DMS79 treated with DMSO at 0.1 percent for 48 hours (cell line): ENCODE measurements around the gene LRP3.
"Not testable (repeated sequence)": the region's sequence is repeated elsewhere in the genome, so short reads cannot be mapped to it uniquely, and the experiment has no call there.

Experiments
- DNase-seq: peaks from one replicate; lab custom pipeline; 2025; lab: John Stamatoyannopoulos, UW

Gene LRP3

DNA sequence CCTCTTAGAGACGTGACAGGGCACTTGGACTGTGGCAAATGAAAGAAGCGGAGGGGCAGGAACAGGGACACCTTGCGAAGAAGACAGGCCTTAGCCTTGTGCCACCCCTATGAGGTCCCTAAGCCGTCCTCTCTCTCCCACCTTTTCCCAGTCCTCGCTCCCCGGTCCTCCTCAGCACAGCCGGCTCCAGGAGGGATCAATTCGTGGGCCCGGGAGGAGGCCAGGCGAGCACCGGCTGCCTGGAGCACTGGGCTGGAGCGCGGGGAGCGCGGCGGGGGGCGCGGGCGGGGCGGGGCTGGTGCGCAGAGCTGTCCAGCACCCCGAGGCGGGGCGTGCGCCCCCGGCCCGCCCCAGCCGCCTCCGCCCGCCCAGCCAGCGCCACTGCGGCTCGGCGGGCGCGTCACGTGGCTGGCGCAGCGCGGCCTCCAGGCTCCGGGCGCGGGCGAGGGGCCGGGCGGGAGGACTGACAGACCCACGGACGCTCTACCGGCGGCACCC lies at the start of gene LRP3:
TSS of gene LRP3 (plus strand) at position 466 of the 498 bp plus-strand sequence. CDS start 456 bp downstream, outside the sequence.
- peak; percentile 31 for DNase-seq

DNA sequence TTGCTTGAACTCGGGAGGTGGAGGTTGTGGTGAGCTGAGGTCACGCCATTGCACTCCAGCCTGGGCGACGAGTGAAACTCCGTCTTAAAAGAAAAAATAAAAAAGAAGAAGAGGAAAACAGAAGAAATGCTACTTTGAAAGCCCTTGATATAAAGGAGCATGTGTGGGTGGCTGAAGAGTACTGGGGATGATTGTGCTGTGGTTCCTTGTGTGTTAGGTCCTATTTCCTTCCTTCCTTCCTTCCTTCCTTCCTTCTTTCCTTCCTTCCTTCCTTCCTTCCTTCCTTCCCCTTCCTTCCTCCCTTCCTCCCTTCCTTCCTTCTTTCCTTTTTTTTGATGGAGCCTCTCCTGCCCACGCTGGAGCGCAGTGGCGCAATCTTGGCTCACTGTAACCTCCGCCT lies 47.9 kb upstream of the LRP3 start:
- no peak for DNase-seq

GRCh38 chr19:33147538-33147937 lies 46.6 kb upstream of the LRP3 start:
- no peak for DNase-seq

DNA sequence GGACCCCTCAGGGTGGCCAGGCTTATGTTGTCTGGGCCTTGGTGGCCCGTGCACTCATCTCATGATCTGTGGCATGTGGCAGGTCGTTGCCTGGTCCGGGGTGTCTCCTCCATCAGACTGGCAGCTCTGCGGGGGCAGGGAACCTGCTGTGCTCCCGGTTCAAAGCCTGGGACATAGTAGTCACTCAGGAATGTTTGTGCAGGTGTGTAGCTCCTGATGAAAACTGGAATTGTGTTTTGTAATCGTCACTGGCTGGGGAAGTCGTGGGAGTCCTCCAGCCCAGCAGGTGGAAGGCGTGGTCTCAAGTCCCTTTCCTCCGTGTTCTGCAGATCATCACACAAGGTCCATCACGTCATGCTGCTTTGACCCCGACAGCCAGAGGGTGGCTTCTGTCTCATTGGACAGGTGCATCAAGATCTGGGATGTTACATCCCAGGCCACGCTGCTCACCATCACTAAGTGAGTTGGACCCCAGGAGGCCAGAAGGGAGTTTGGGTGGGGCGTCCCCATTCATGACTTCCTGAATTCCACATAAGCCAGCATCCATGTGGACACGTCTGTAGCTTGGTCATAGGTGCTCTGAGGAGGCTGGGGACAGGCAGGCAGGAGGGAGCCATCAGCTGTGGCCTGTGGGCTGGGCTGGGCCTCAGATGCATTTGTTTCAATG lies 43.1 kb upstream of the LRP3 start:
- no peak for DNase-seq

DNA sequence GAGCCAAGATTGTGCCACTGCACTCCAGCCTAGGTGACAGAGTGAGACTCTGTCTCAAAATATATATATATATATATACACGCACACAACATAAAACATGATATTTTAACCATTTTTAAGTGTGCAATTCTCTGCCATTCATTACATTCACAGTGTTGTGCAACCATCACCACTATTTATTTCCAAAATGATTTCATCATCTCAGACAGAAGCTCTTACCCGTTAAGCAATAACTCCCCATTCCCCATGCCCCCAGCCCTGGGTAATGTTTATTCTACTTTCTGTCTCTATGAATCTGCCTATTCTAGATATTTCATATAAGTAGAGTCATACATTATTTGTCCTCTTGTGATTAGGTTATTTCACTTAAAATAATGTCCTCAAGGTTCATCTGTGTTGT lies 42.0 kb upstream of the LRP3 start:
- DNase-seq = no peak

DNA sequence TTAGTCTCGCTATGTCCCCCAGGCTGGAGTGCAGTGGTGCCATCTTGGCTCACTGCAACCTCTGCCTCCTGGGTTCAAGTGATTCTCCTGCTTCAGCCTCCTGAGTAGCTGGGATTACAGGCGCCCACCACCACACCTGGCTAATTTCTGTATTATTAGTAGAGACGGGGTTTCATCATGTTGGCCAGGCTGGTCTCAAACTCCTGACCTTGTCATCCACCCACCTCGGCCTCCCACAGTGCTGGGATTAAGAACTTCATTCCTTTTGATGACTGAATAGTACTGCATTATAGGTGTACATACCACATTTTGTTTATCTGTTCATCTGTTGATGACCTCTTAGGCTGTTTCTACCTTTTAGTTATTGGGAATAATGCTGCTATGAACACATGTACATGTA lies 41.5 kb upstream of the LRP3 start:
- not testable (repeated sequence) for DNase-seq

GRCh38 chr19:33154313-33154712 lies 39.8 kb upstream of the LRP3 start:
- not testable (repeated sequence) for DNase-seq

- no peak for DNase-seq
Observed at GRCh38 chr19:33156334-33156733, 37.8 kb upstream of the LRP3 start.

DNA sequence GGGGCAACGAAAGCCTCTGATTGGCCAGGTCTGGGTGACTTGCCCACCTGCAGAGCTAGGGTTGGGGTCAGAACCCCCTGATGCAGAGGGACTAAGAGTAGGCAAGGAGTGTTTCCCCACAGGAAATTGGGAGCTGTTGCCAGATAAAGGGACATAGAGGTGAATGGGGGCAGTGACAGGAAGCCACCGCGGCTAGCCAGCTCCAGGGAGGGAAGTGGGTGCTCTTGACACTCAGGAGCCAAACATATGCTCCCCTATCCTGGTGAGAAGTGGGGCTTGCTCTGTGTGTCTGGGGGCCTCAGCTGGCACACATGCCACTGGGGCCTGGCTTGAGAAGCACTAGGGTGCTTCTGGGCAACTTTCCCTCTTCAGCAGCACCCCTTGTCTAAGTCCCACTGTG lies 36.2 kb upstream of the LRP3 start:
- no peak for DNase-seq

DNA sequence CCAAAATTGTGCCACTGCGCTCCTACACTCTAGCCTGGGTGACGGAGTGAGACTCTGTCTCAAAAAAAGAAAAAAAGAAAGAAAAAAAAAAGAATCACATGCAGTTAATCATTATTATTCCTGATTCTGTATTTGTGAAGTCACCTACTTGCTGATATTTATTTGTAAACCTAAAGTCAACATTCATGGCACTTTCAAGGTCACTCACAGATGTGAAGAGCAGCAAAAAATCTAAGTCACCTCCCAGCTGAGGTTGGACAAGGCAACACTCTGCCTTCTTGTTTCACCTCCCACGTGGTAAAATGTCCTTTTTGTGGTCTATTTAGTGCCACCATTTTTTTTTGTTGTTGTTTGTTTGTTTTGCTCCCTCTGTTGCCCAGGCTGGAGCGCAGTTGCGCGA lies 35.8 kb upstream of the LRP3 start:
- no peak for DNase-seq

DNA sequence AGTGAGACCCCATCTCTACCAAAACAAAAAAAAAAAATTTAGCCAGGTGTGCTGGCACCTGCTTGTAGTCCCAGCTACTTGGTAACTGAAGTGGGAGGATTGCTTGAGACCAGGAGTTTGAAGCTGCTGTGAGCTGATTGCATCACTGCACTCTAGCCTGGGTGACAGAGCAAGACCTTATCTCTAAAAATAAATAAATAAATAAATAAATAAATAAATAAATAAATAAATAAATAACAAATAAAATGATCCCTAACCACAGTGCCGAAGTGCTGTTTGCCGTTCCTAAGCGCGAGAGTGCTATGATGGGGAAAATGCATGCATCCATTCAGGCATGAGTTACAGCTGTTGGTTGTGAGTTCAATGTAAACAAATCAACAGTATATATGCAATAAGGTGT lies 35.0 kb upstream of the LRP3 start:
- DNase-seq = no peak

- DNase-seq = no peak
Observed at GRCh38 chr19:33159893-33160292, 34.2 kb upstream of the LRP3 start.

- no peak for DNase-seq
Observed at GRCh38 chr19:33161201-33161600, 32.9 kb upstream of the LRP3 start.

- DNase-seq = no peak
Observed at GRCh38 chr19:33163481-33163880, 30.6 kb upstream of the LRP3 start.

DNA sequence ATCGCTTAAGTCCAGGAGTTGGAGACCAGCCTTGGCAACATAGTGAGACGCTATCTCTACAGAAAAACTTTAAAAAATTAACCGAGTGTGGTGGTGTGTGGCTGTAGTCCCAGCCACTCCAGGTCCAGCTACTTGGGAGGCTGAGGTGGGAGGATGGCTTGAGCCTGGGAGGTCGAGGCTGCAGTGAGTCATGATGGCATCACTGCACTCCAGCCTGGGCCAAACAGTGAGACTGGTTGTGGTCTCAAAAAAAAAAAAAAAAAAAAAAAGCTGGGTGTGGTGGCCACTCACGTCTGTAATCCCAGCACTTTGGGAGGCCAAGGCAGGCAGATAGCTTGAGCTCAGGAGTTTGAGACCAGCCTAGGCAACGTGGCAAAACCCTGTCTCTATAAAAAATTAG lies 28.1 kb upstream of the LRP3 start:
- DNase-seq = not testable (repeated sequence)

- no peak for DNase-seq
Observed at GRCh38 chr19:33167438-33167837, 26.7 kb upstream of the LRP3 start.

DNA sequence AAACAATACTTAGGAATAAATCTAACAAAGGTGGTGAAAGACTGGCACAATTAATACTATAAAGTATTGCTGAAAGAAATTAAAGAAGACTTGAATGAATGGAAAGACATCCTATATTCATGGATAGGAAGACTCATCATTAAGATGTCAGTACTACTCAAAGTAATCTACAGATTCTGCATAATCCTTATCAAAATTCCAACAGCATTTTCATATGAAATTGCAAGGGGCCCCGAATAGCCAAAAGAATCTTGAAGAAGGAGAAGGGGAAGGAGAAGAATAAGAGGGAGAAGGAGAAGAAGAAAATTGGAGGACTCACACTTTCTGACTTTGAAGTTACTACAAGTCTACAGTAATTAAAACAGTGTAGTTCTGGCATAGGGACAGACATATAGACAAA lies 25.6 kb upstream of the LRP3 start:
- DNase-seq = no peak

DNA sequence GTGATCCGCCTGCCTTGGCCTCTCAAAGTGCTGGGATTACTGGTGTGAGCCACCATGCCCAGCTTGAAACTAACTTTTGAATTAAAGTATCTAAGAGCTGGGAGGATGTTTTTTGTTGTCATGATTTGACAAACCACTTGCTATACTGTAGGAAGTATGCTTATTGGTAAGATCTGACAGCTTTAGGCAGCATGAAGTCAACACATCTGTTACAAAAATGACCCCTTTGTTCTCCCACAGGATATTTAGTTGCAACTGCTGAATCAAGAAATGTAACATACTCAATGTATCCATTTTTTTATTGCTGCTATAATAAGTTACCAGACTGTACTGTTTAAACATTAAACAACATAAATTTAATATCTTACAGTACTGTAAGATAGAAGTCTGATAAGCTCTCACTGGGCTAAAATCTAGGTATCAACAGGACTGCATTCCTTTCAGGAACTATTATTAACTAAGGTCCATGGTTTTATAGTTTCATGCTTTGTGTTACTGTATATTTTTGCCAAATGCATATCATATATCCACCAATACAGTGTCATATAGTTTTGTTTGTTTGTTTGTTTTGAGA lies 22.8 kb upstream of the LRP3 start:
- DNase-seq = no peak

GRCh38 chr19:33171916-33172359 lies 22.2 kb upstream of the LRP3 start:
- no peak for DNase-seq

- DNase-seq = no peak
Observed at GRCh38 chr19:33174186-33174585, 19.9 kb upstream of the LRP3 start.

GRCh38 chr19:33175156-33175782 lies 18.9 kb upstream of the LRP3 start:
- DNase-seq = no peak

GRCh38 chr19:33175886-33176669 lies 18.1 kb upstream of the LRP3 start:
- peak; percentile 20 for DNase-seq
